Ishikawa (cell line): ENCODE data around the gene RASD2.

Experiments used
- CEBPB ChIP-seq: IDR thresholded peaks from 2 replicates; pipeline ENCODE4 v1.6.1; 2012
- CREB1 ChIP-seq: IDR thresholded peaks from 2 replicates; pipeline ENCODE4 v1.6.1; 2012; ENCODE audit warnings: low read depth
- EGR1 ChIP-seq: IDR thresholded peaks from 2 replicates; pipeline ENCODE4 v1.6.1; 2012
- EP300 ChIP-seq: IDR thresholded peaks from 2 replicates; pipeline ENCODE4 v1.6.1; 2012; ENCODE audit warnings: borderline replicate concordance
- FOXM1 ChIP-seq: IDR thresholded peaks from 2 replicates; pipeline ENCODE4 v1.6.1; 2012; ENCODE audit warnings: low read depth, borderline replicate concordance
- NFIC ChIP-seq: IDR thresholded peaks from 2 replicates; pipeline ENCODE4 v1.6.1; 2012
- RAD21 ChIP-seq: IDR thresholded peaks from 2 replicates; pipeline ENCODE4 v1.6.1; 2012; ENCODE audit warnings: low read depth
- REST ChIP-seq: IDR thresholded peaks from 2 replicates; pipeline ENCODE4 v1.6.1; 2012; ENCODE audit warnings: low read depth, mild to moderate bottlenecking
- TAF1 ChIP-seq: IDR thresholded peaks from 2 replicates; pipeline ENCODE4 v1.6.1; 2012; ENCODE audit warnings: low read depth, mild to moderate bottlenecking
- TCF12 ChIP-seq: IDR thresholded peaks from 2 replicates; pipeline ENCODE4 v1.6.1; 2012; ENCODE audit warnings: low read depth
- TEAD4 ChIP-seq: IDR thresholded peaks from 2 replicates; pipeline ENCODE4 v1.6.1; 2012
- USF1 ChIP-seq: IDR thresholded peaks from 2 replicates; pipeline ENCODE4 v1.6.1; 2012
- YY1 ChIP-seq: IDR thresholded peaks from 2 replicates; pipeline ENCODE4 v1.6.1; 2012; ENCODE audit warnings: low read depth
- ZBTB7A ChIP-seq: IDR thresholded peaks from 2 replicates; pipeline ENCODE4 v1.6.1; 2012; ENCODE audit warnings: low read depth
- TF ChIP-seq, protein P1 (sequence below): IDR thresholded peaks from 2 replicates; pipeline ENCODE4 v1.6.1; 2012

The RASD2 gene

DNA sequence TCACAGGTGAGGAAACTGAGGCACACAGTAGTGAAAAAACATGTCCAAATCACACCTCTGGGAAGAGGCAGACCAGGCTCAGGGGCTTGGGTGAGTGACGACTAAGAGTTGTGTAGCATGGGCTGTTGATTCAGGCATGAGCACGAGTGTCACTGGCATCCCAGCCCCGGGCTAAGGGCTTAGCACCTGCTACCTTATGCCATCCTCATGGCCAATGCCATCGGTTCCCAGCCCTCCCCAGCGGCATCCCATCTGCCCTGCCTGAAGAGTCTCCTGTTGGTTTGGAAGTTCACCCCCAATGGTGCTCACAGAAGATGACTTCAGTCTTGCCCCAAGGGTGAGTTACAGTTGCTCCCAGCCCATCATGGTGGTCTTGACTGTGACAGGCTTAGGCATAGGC, 54.1 kb downstream of the RASD2 start:
- TF ChIP-seq CREB1, result no peak
- TF ChIP-seq, protein P1, sequence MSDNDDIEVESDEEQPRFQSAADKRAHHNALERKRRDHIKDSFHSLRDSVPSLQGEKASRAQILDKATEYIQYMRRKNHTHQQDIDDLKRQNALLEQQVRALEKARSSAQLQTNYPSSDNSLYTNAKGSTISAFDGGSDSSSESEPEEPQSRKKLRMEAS, result no peak
- no peak for TF ChIP-seq NFIC
- TF ChIP-seq ZBTB7A, result no peak
- no peak for TF ChIP-seq TEAD4
- no peak for TF ChIP-seq EP300
- TF ChIP-seq RAD21, result no peak
- TF ChIP-seq EGR1, result no peak
- no peak for TF ChIP-seq REST
- TF ChIP-seq TCF12, result no peak
- TF ChIP-seq TAF1, result no peak
- no peak for TF ChIP-seq USF1
- TF ChIP-seq CEBPB, result no peak
- TF ChIP-seq YY1, result no peak

- no peak for TF ChIP-seq EP300
- TF ChIP-seq TAF1, result no peak
- no peak for TF ChIP-seq CEBPB
- no peak for TF ChIP-seq TEAD4
- TF ChIP-seq CREB1, result no peak
- TF ChIP-seq TCF12, result no peak
- TF ChIP-seq FOXM1, result no peak
- no peak for TF ChIP-seq USF1
- TF ChIP-seq EGR1, result no peak
Observed at GRCh38 chr22:35596821-35597220, 56.2 kb downstream of the RASD2 start.

- no peak for TF ChIP-seq YY1
- no peak for TF ChIP-seq RAD21
- TF ChIP-seq REST, result no peak
- TF ChIP-seq TAF1, result no peak
- TF ChIP-seq CEBPB, result no peak
- TF ChIP-seq USF1, result no peak
- no peak for TF ChIP-seq FOXM1
- TF ChIP-seq EP300, result no peak
- no peak for TF ChIP-seq ZBTB7A
- TF ChIP-seq CREB1, result no peak
- TF ChIP-seq TCF12, result no peak
- TF ChIP-seq, protein P1, result no peak
- no peak for TF ChIP-seq NFIC
Observed at GRCh38 chr22:35597692-35598395, 57.2 kb downstream of the RASD2 start.

DNA sequence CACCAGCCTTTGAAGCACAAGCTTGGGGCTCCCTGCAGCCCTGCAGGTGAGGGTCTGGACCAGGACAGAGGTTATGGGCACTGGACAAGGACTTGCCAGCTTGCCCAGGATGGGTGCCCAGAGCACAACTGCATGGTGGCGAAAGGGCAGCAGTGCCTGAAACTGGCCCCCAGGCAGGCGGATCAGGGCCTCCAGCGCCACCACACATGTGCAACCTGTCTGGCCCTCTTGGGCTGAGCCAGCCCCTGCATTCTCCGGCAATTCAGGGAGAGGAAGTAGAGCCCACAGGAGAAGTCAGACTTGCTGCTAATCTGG, 57.7 kb downstream of the RASD2 start:
- TF ChIP-seq EP300, result no peak
- TF ChIP-seq TCF12, result no peak
- no peak for TF ChIP-seq CEBPB
- TF ChIP-seq USF1, result no peak
- TF ChIP-seq RAD21, result no peak
- no peak for TF ChIP-seq CREB1
- no peak for TF ChIP-seq TEAD4
- no peak for TF ChIP-seq REST
- TF ChIP-seq ZBTB7A, result no peak
- no peak for TF ChIP-seq YY1
- no peak for TF ChIP-seq FOXM1
- TF ChIP-seq, protein P1, result no peak
